Activated CD4-positive, alpha-beta T cell treated with anti-CD3 and anti-CD28 coated beads, Interleukin-2, Interleukin-6, amounts not matched to agents 100 ng/mL and 50 ng/mL, durations not matched to agents 16 hours and 8 hours (primary cell): ENCODE results near the gene HCN4.

Experiments used
- DNase-seq: peaks from one replicate; pipeline ENCODE4 v3.0.0-alpha.2; 2020

Gene HCN4

GRCh38 chr15:73287019-73287418 is 81.7 kb downstream of the HCN4 start:
- no peak for DNase-seq

GRCh38 chr15:73286311-73286710 is 82.4 kb downstream of the HCN4 start:
- no peak for DNase-seq

GRCh38 chr15:73284090-73284716 is 84.6 kb downstream of the HCN4 start:
- no peak for DNase-seq

- no peak for DNase-seq
Observed at GRCh38 chr15:73283366-73283962, 85.3 kb downstream of the HCN4 start.

GRCh38 chr15:73282567-73283365 is 86.0 kb downstream of the HCN4 start:
- no peak for DNase-seq

- DNase-seq, result no peak
Observed at GRCh38 chr15:73275862-73276261, 92.9 kb downstream of the HCN4 start.

- peak; percentile 69 for DNase-seq
Observed at GRCh38 chr15:73273181-73274002, 95.4 kb downstream of the HCN4 start.

GRCh38 chr15:73270366-73271097 is 98.2 kb downstream of the HCN4 start:
- DNase-seq, result no peak
